D721Med (cell line): ENCODE data around the gene HEY2.

ENCODE experiments used
- DNase-seq: peaks from one replicate; pipeline ENCODE4 v3.0.0; 2011; ENCODE audit warnings: low spot score; ENCODE audit not compliant: insufficient read length
- FAIRE-seq: peaks from 2 replicates; lab custom pipeline; 2011; peaks lifted over from hg19 to GRCh38; lab: Jason Lieb, UNC
- CTCF ChIP-seq: IDR thresholded peaks from 2 replicates; pipeline ENCODE4 v1.5.1; 2012; ENCODE audit warnings: mild to moderate bottlenecking, control low read depth; ENCODE audit not compliant: insufficient read depth; ENCODE audit errors: missing control alignments

The HEY2 gene

GRCh38 chr6:125750692-125751333, 1.4 kb downstream of the HEY2 start:
- DNase-seq (no peak), FAIRE-seq (no peak)
- no peak for TF ChIP-seq CTCF

GRCh38 chr6:125751334-125751916, 2.0 kb downstream of the HEY2 start:
- no peak for TF ChIP-seq CTCF
- FAIRE-seq (no peak), DNase-seq (no peak)

- no peak for TF ChIP-seq CTCF
- DNase-seq (no peak), FAIRE-seq (peak; percentile 41)
Observed at GRCh38 chr6:125752773-125753172, 3.3 kb downstream of the HEY2 start.

GRCh38 chr6:125753218-125753936, 3.9 kb downstream of the HEY2 start:
- TF ChIP-seq CTCF, result peak; percentile 60
- FAIRE-seq (peak; percentile 29), DNase-seq (no peak)

GRCh38 chr6:125753937-125754259, 4.5 kb downstream of the HEY2 start:
- no peak for TF ChIP-seq CTCF
- no peak for DNase-seq
- FAIRE-seq, result no peak

GRCh38 chr6:125754566-125754965, 5.1 kb downstream of the HEY2 start:
- no peak for TF ChIP-seq CTCF
- DNase-seq, result no peak
- FAIRE-seq, result no peak

GRCh38 chr6:125759184-125759902, 9.9 kb downstream of the HEY2 start:
- no peak for FAIRE-seq

More at GRCh38 chr6:125759184-125759902, 9.9 kb downstream of the HEY2 start:
- DNase-seq, result no peak
- no peak for TF ChIP-seq CTCF
